SH-SY5Y (cell line): Measurements from ENCODE around the gene CASP10.

Source experiments
- GATA2 ChIP-seq: IDR thresholded peaks from 2 replicates; pipeline ENCODE4 v1.6.1; 2011; ENCODE audit warnings: mild to moderate bottlenecking, low read depth, low read length
- GATA3 ChIP-seq: IDR thresholded peaks from 2 replicates; pipeline ENCODE4 v1.6.1; 2011; ENCODE audit warnings: low read depth, mild to moderate bottlenecking, low read length, moderate library complexity

GRCh38 chr2:201261906-201262305, 79.0 kb downstream of the CASP10 start:
- TF ChIP-seq GATA2 (no peak), GATA3 (no peak)
